HG03280 (cell line): ENCODE measurements around the gene CEP131.

ENCODE experiments used
- ATAC-seq: cut with Tn5 transposase; IDR thresholded peaks from one replicate; pipeline ENCODE4 v1.9.1; 2021; ENCODE audit warnings: mild to moderate bottlenecking, moderate library complexity; ENCODE audit not compliant: unreplicated experiment

Gene CEP131

GRCh38 chr17:81170727-81171494 is 51.9 kb downstream of the CEP131 start:
- ATAC-seq, result no peak

GRCh38 chr17:81169870-81170309 is 52.9 kb downstream of the CEP131 start:
- no peak for ATAC-seq

- ATAC-seq, result no peak
Observed at GRCh38 chr17:81167638-81168037, 55.1 kb downstream of the CEP131 start.

- ATAC-seq, result no peak
Observed at GRCh38 chr17:81167194-81167524, 55.6 kb downstream of the CEP131 start.

- ATAC-seq, result no peak
Observed at GRCh38 chr17:81166033-81166492, 56.7 kb downstream of the CEP131 start, which contains the start of gene AATK. AATK (minus strand) TSS chr17:81166221; CDS start chr17:81165992, 229 bp downstream.

- no peak for ATAC-seq
Observed at GRCh38 chr17:81165246-81166032, 57.3 kb downstream of the CEP131 start, which contains the start of gene PVALEF. PVALEF (plus strand) TSS chr17:81165507; CDS start chr17:81181227, 15,720 bp downstream.

- no peak for ATAC-seq
Observed at GRCh38 chr17:81164371-81165245, 58.2 kb downstream of the CEP131 start.

GRCh38 chr17:81163703-81164370 is 58.9 kb downstream of the CEP131 start:
- ATAC-seq, result no peak

GRCh38 chr17:81163051-81163695 is 59.6 kb downstream of the CEP131 start:
- ATAC-seq, result no peak

- no peak for ATAC-seq
Observed at GRCh38 chr17:81162491-81162890, 60.3 kb downstream of the CEP131 start.

GRCh38 chr17:81161972-81162371 is 60.8 kb downstream of the CEP131 start:
- ATAC-seq, result no peak

GRCh38 chr17:81161536-81161935 is 61.2 kb downstream of the CEP131 start:
- ATAC-seq, result no peak

GRCh38 chr17:81160747-81161453 is 61.9 kb downstream of the CEP131 start:
- no peak for ATAC-seq

- ATAC-seq, result no peak
Observed at GRCh38 chr17:81160306-81160705, 62.5 kb downstream of the CEP131 start.

- no peak for ATAC-seq
Observed at GRCh38 chr17:81159611-81160265, 63.0 kb downstream of the CEP131 start.

GRCh38 chr17:81158688-81159590 is 63.8 kb downstream of the CEP131 start:
- no peak for ATAC-seq

GRCh38 chr17:81157848-81158687 is 64.7 kb downstream of the CEP131 start:
- no peak for ATAC-seq
